Endothelial cell of umbilical vein (primary cell): ENCODE measurements around the gene CLCNKA. TPM values are rescaled to one million over a fixed set of nuclear protein-coding genes. Genes with fewer than 3 reads are reported as not detected.

ENCODE experiments used
- BruUV-seq: library from RNA; stranded (reverse); fragments of 400-500 nt; replicated peaks from 2 replicates; lab custom pipeline; 2021; lab: Mats Ljungman, UMichigan
- CTCF ChIA-PET: fragments of 300-600, 350-600 bp; sonication (Branson Sonifier 250); formaldehyde crosslinking; loops from one replicate; lab custom pipeline; 2021; ENCODE audit warnings: antibody characterized with exemption, inconsistent platforms; lab: Charles Lee
- POLR2A ChIA-PET: fragments of 300-600, 350-600 bp; sonication (Branson Sonifier 250); formaldehyde crosslinking; loops from one replicate; lab custom pipeline; 2021; ENCODE audit warnings: antibody characterized with exemption, inconsistent platforms; lab: Charles Lee
- DNase-seq: peaks from one replicate; pipeline ENCODE4 v3.0.0-alpha.2; 2011; ENCODE audit warnings: low read depth, low spot score
- FAIRE-seq: peaks from 2 replicates; lab custom pipeline; 2011; peaks lifted over from hg19 to GRCh38; lab: Jason Lieb, UNC
- H2AFZ ChIP-seq: 2 replicates; pipeline ENCODE4 v1.6.0; 2012; ENCODE audit warnings: low read depth, low read length, control low read depth, inconsistent platforms
- H3K27ac ChIP-seq: 2 replicates; pipeline ENCODE4 v1.5.1; 2011; ENCODE audit warnings: low read depth, mild to moderate bottlenecking, control low read depth, low read length, moderate library complexity; ENCODE audit not compliant: insufficient read depth
- H3K27me3 ChIP-seq, 2 experiments: 2 replicates each; pipeline versions ENCODE4 v1.6.0 to v1.6.1; 2011; ENCODE audit warnings: low read length in 2 of 2, mixed read lengths in 1 of 2; ENCODE audit not compliant: control insufficient read depth in 2 of 2, insufficient read depth in 2 of 2
- H3K36me3 ChIP-seq, 2 experiments: 2 replicates in 1 of 2; 3 replicates in 1 of 2; pipeline ENCODE4 v1.5.1; 2011; ENCODE audit warnings: low read length in 2 of 2, mild to moderate bottlenecking in 1 of 2, moderate library complexity in 1 of 2; ENCODE audit not compliant: control insufficient read depth in 2 of 2, insufficient read depth in 2 of 2; ENCODE audit errors: extremely low read depth in 1 of 2
- H3K4me1 ChIP-seq: 3 replicates; pipeline ENCODE4 v1.5.1; 2011; ENCODE audit warnings: mild to moderate bottlenecking, low read length; ENCODE audit not compliant: control insufficient read depth, insufficient read depth; ENCODE audit errors: extremely low read depth
- H3K4me2 ChIP-seq: 2 replicates; pipeline ENCODE4 v1.6.1; 2011; ENCODE audit warnings: low read length, control low read depth, mixed read lengths; ENCODE audit not compliant: insufficient read depth
- H3K4me3 ChIP-seq, 3 experiments: fragments of 200-600 bp in 1 of 3; sonication (generic), shearing (Covaris generic) in 1 of 3; replicated peaks in 1 of 3; 2 replicates each; pipeline ENCODE4 v1.5.1; 2011 to 2016; ENCODE audit warnings: control low read depth in 3 of 3, low read length in 3 of 3, mild to moderate bottlenecking in 2 of 3, inconsistent platforms in 1 of 3, low read depth in 1 of 3, moderate library complexity in 1 of 3; ENCODE audit not compliant: insufficient read depth in 1 of 3
- H3K79me2 ChIP-seq: 2 replicates; pipeline ENCODE4 v1.6.0; 2012; ENCODE audit warnings: low read length, inconsistent platforms; ENCODE audit not compliant: control insufficient read depth, insufficient read depth
- H3K9ac ChIP-seq: replicated peaks from 2 replicates; pipeline ENCODE3; 2011; ENCODE audit warnings: low read length, control low read depth; ENCODE audit not compliant: insufficient read depth; ENCODE audit errors: extremely low read depth
- H3K9me1 ChIP-seq: replicated peaks from 3 replicates; pipeline ENCODE4 v1.6.0; 2011; ENCODE audit warnings: mild to moderate bottlenecking, low read length; ENCODE audit not compliant: control insufficient read depth, insufficient read depth; ENCODE audit errors: extremely low read depth
- H3K9me3 ChIP-seq: replicated peaks from 2 replicates; pipeline ENCODE4 v1.5.1; 2012; ENCODE audit warnings: low read length, inconsistent platforms; ENCODE audit not compliant: control insufficient read depth, insufficient read depth
- H4K20me1 ChIP-seq: replicated peaks from 2 replicates; pipeline ENCODE3; 2011; ENCODE audit warnings: mild to moderate bottlenecking, low read length; ENCODE audit not compliant: control insufficient read depth, insufficient read depth; ENCODE audit errors: extremely low read depth
- CTCF ChIP-seq, 2 donors: IDR thresholded peaks; 1 replicate in 1 of 2; 2 replicates in 1 of 2; pipeline ENCODE4 v1.5.1; 2011; ENCODE audit warnings: low read length in 2 of 2, mild to moderate bottlenecking in 2 of 2, moderate library complexity in 2 of 2, control low read depth in 1 of 2, inconsistent platforms in 1 of 2, low read depth in 1 of 2; ENCODE audit not compliant: insufficient read depth in 1 of 2; ENCODE audit errors: extremely low read depth in 1 of 2
- EZH2 ChIP-seq: IDR thresholded peaks from 2 replicates; pipeline ENCODE4 v1.6.1; 2012; ENCODE audit warnings: borderline replicate concordance, low read depth, mild to moderate bottlenecking, moderate library complexity, low read length, inconsistent platforms; ENCODE audit not compliant: severe bottlenecking
- FOS ChIP-seq: IDR thresholded peaks from 2 replicates; pipeline ENCODE4 v1.6.1; 2011; ENCODE audit warnings: mild to moderate bottlenecking, low read length, moderate library complexity, borderline replicate concordance; ENCODE audit not compliant: insufficient read depth
- GATA2 ChIP-seq: IDR thresholded peaks from 2 replicates; pipeline ENCODE4 v1.7.0; 2011; ENCODE audit warnings: low read depth, mild to moderate bottlenecking, moderate library complexity, mixed read lengths, low read length; ENCODE audit not compliant: insufficient read length, insufficient read depth
- JUN ChIP-seq: IDR thresholded peaks from 2 replicates; pipeline ENCODE4 v1.6.1; 2011; ENCODE audit warnings: borderline replicate concordance, low read depth; ENCODE audit not compliant: insufficient read length, insufficient read depth
- MAX ChIP-seq: IDR thresholded peaks from 2 replicates; pipeline ENCODE4 v1.6.1; 2011; ENCODE audit not compliant: insufficient read depth, insufficient read length
- MYC ChIP-seq: IDR thresholded peaks from one replicate; pipeline ENCODE4 v1.6.1; 2011; ENCODE audit warnings: mild to moderate bottlenecking, low read depth, low read length
- POLR2A ChIP-seq: IDR thresholded peaks from 2 replicates; pipeline ENCODE4 v1.6.1; 2012; ENCODE audit warnings: low read depth, mild to moderate bottlenecking, control low read depth, low read length
- POLR2AphosphoS5 ChIP-seq: IDR thresholded peaks from 2 replicates; pipeline ENCODE4 v1.6.1; 2012; ENCODE audit warnings: low read depth, mild to moderate bottlenecking, control low read depth, low read length, moderate library complexity; ENCODE audit not compliant: insufficient read depth
- dilution Hi-C: fragments of 300-500 bp; cut with MboI; formaldehyde crosslinking; loops from one replicate; pipeline ENCODE4 v1.15.0; 2019; ENCODE audit warnings: low sequenced_read_pairs; ENCODE audit not compliant: extremely low pct_ligation_motif_present
- intact Hi-C: fragments of 100-400 bp; cut with micrococcal nuclease; formaldehyde crosslinking; loops from one replicate; pipeline ENCODE4 v1.10.0; 2022
- polyA plus RNA-seq, 4 experiments: library from polyadenylated mRNA; depleted of rRNA in 3 of 4; stranded (reverse) in 3 of 4; unstranded in 1 of 4; fragments of >200 nt; gene quantifications; 2 replicates each; pipeline versions ENCODE4 v1.2.1 to v1.2.3, GENCODE V29; 2011 to 2012; ENCODE audit warnings: missing spikeins in 1 of 4
- total RNA-seq: library from RNA; stranded (reverse); gene quantifications from 2 replicates; pipeline ENCODE4 v1.2.3, GENCODE V29; 2021

CLCNKA gene
- total and polyA plus RNA-seq, 2 donors (not counting 3 experiments of a cell fraction or from before 2014, with no cell fraction given): not detected

- dilution Hi-C loops (no loop called here), intact Hi-C loops (loop anchor here (1.0 to 2.0 kb wide), 6 partner anchors 37 to 202 kb away; no protein-coding TSS in a partner anchor)
- TF ChIP-seq POLR2A (no peak), FOS (no peak), GATA2 (no peak), MYC (no peak), EZH2 (no peak), MAX (no peak), JUN (no peak), POLR2AphosphoS5 (no peak), CTCF (IDR thresholded peaks at IDR 0.05; ENCODE audit: extremely low read depth in 1 of 2, insufficient read depth in 1 of 2, low read depth in 1 of 2, low read length in 2 of 2) (no peak)
- Histone ChIP-seq H3K4me2 (no peak overlapping the region), H4K20me1 (no peaks in the 10 kb centered on the region), H3K9me3 (no peaks in the 10 kb centered on the region), H3K4me3 (no peak overlapping the region), H3K36me3 (no peaks in the 10 kb centered on the region), H3K79me2 (no peaks in the 10 kb centered on the region), H3K4me1 (no peaks in the 10 kb centered on the region), H3K9ac (no peak overlapping the region), H3K9me1 (no peaks in the 10 kb centered on the region), H2AFZ (no peak overlapping the region), H3K27ac (no peak overlapping the region), H3K27me3 (peaks cover 0 to under 1% of the 10 kb centered on the region in 2 experiments)
- FAIRE-seq (no peak), DNase-seq (no peak)
- ChIA-PET POLR2A (no interaction called here), CTCF (interaction anchor here (1.0 to 2.9 kb wide), 13 partner anchors 9 to 202 kb away, joined by 3 to 34 read pairs (median 5); no protein-coding TSS in a partner anchor)
- BruUV-seq: no TSS peak
Measured at GRCh38 chr1:15994081-15994480, 27.8 kb upstream of the CLCNKA start.
